HFFc6 (cell line): ENCODE measurements around the gene SUGCT. TPM values are rescaled to one million over a fixed set of nuclear protein-coding genes. Genes with fewer than 3 reads are reported as not detected.
A peak's percentile ranks its signal among the peaks of the same experiment; 100 is the strongest.

Experiments used
- DNase-seq: peaks from one replicate; pipeline ENCODE4 v3.0.0-alpha.2; 2018
- H3K27ac Mint-ChIP-seq: 2 replicates; pipeline ENCODE4 v1.8.0; 2020; ENCODE audit warnings: mild to moderate bottlenecking, mixed read lengths
- H3K27me3 Mint-ChIP-seq: 2 replicates; pipeline ENCODE4 v1.8.0; 2021; ENCODE audit warnings: mild to moderate bottlenecking, moderate library complexity, mixed read lengths; ENCODE audit not compliant: insufficient read depth
- H3K36me3 Mint-ChIP-seq: 2 replicates; pipeline ENCODE4 v1.8.0; 2021; ENCODE audit warnings: low read depth, mixed read lengths
- H3K4me1 Mint-ChIP-seq: 2 replicates; pipeline ENCODE4 v1.8.0; 2020; ENCODE audit warnings: low read depth, mixed read lengths
- H3K4me3 Mint-ChIP-seq: 2 replicates; pipeline ENCODE4 v1.8.0; 2020; ENCODE audit warnings: mild to moderate bottlenecking, moderate library complexity, mixed read lengths
- H3K9me3 Mint-ChIP-seq: 2 replicates; pipeline ENCODE4 v1.8.0; 2020; ENCODE audit warnings: mild to moderate bottlenecking, mixed read lengths
- total RNA-seq, 6 experiments: library from RNA; stranded (reverse); fragmentation: NEBNext Ultra II Directional; extraction: Animal tissue kit (Norgen Biotek cat#: 25700); gene quantifications; 2 replicates in 1 of 6; 3 replicates in 5 of 6; pipeline ENCODE4 v1.2.3, GENCODE V29; 2021
- TF ChIP-seq, protein P1 (sequence below): fragments of 200-600 bp; sonication (generic); IDR thresholded peaks from 2 replicates; pipeline ENCODE4 v1.5.0; 2021; ENCODE audit warnings: antibody characterized with exemption, mild to moderate bottlenecking

Gene SUGCT
- total RNA-seq, 6 experiments from 2014 or later = 12.9 to 20.1 (median 17.1) TPM

DNA sequence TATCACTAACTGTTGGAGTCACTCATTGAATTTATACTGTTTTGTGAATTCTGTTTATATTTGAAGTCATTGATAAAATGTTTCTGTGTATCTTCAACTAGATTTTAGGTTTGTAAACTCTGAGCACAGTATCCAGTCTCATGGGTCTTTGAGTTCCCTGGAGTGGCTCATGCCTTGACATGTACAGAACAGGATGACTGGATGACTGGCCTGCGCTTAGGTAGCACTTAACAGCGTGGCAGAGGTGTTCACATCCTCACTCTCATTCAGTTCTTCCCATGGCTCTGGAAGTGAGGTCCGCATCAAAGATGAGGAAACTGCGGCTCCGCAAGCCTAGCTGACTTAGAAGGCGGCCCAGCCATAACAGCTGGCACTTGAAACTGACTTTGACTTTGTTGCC is 576.9 kb downstream of the SUGCT start:
- H3K27ac Mint-ChIP-seq = no peak overlapping the region
- no peaks in the 10 kb centered on the region for H3K9me3 Mint-ChIP-seq
- no peaks in the 10 kb centered on the region for H3K36me3 Mint-ChIP-seq
- no peak for DNase-seq
- no peaks in the 10 kb centered on the region for H3K27me3 Mint-ChIP-seq
- no peak overlapping the region for H3K4me3 Mint-ChIP-seq
- TF ChIP-seq, protein P1, sequence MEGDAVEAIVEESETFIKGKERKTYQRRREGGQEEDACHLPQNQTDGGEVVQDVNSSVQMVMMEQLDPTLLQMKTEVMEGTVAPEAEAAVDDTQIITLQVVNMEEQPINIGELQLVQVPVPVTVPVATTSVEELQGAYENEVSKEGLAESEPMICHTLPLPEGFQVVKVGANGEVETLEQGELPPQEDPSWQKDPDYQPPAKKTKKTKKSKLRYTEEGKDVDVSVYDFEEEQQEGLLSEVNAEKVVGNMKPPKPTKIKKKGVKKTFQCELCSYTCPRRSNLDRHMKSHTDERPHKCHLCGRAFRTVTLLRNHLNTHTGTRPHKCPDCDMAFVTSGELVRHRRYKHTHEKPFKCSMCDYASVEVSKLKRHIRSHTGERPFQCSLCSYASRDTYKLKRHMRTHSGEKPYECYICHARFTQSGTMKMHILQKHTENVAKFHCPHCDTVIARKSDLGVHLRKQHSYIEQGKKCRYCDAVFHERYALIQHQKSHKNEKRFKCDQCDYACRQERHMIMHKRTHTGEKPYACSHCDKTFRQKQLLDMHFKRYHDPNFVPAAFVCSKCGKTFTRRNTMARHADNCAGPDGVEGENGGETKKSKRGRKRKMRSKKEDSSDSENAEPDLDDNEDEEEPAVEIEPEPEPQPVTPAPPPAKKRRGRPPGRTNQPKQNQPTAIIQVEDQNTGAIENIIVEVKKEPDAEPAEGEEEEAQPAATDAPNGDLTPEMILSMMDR = no peak
- peaks cover 34% of the 10 kb centered on the region for H3K4me1 Mint-ChIP-seq

- H3K36me3 Mint-ChIP-seq = peaks cover 6% of the 10 kb centered on the region; the same call in 1 of the 2 replicates
- no peaks in the 10 kb centered on the region for H3K27me3 Mint-ChIP-seq
- H3K4me1 Mint-ChIP-seq = peaks cover 46% of the 10 kb centered on the region
- H3K9me3 Mint-ChIP-seq = no peaks in the 10 kb centered on the region
- TF ChIP-seq, protein P1 = no peak
- no peak for DNase-seq
- H3K27ac Mint-ChIP-seq = peak overlapping the region; percentile 50
- no peak overlapping the region; the same call in 1 of the 2 replicates for H3K4me3 Mint-ChIP-seq
Observed at GRCh38 chr7:40714363-40715052, 579.7 kb downstream of the SUGCT start.

DNA sequence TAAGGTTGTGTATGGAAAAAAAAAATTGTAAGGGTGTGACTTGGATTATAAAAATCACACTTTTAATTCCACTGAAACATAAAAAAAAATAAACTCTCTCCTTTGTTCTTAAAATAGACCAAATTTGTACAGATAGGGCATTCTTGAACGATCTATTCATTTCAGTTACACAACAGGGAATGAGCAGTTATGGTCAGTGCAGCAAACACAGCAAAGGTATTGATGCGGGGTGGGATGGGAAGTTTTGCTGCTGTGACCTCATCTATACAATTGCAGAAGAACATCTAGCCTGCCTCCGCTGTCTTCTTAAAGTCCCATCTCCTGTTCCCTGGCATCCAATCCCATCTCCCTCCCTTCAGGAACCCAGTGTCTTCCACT is 580.2 kb downstream of the SUGCT start:
- peak overlapping the region; percentile 12 for H3K27ac Mint-ChIP-seq
- H3K36me3 Mint-ChIP-seq = peaks cover 7% of the 10 kb centered on the region; the same call in 1 of the 2 replicates
- H3K27me3 Mint-ChIP-seq = no peaks in the 10 kb centered on the region
- no peaks in the 10 kb centered on the region for H3K9me3 Mint-ChIP-seq
- H3K4me3 Mint-ChIP-seq = no peak overlapping the region; the same call in 1 of the 2 replicates
- no peak for DNase-seq
- TF ChIP-seq, protein P1 = no peak
- peaks cover 51% of the 10 kb centered on the region for H3K4me1 Mint-ChIP-seq

- Mint-ChIP-seq H3K27ac (no peak overlapping the region), H3K4me3 (no peak overlapping the region), H3K4me1 (peaks cover 61% of the 10 kb centered on the region), H3K9me3 (no peaks in the 10 kb centered on the region), H3K36me3 (peaks cover 7% of the 10 kb centered on the region; the same call in 1 of the 2 replicates), H3K27me3 (no peaks in the 10 kb centered on the region)
- TF ChIP-seq, protein P1 = no peak
- DNase-seq = no peak
Observed at GRCh38 chr7:40716052-40716451, 581.2 kb downstream of the SUGCT start.

GRCh38 chr7:40717242-40717641 is 582.4 kb downstream of the SUGCT start:
- Mint-ChIP-seq H3K9me3 (no peaks in the 10 kb centered on the region), H3K27ac (peak overlapping the region; percentile 64; the same call in 1 of the 2 replicates), H3K27me3 (no peaks in the 10 kb centered on the region), H3K36me3 (peaks cover 7% of the 10 kb centered on the region; the same call in 1 of the 2 replicates), H3K4me1 (peaks cover 73% of the 10 kb centered on the region), H3K4me3 (no peak overlapping the region)
- DNase-seq = no peak
- TF ChIP-seq, protein P1 = no peak
